HL-60/S4 treated with phorbol 12-myristate 13-acetate at 8.2 ng/mL for 4 days and 3 days (cell line): ENCODE results near the gene ASIC4.

Source experiments
- in situ Hi-C: fragments of 300-500 bp; cut with MboI; formaldehyde crosslinking; loops from 2 replicates; pipeline ENCODE4 v1.15.0; 2022; ENCODE audit warnings: low sequenced_read_pairs

The ASIC4 gene

DNA sequence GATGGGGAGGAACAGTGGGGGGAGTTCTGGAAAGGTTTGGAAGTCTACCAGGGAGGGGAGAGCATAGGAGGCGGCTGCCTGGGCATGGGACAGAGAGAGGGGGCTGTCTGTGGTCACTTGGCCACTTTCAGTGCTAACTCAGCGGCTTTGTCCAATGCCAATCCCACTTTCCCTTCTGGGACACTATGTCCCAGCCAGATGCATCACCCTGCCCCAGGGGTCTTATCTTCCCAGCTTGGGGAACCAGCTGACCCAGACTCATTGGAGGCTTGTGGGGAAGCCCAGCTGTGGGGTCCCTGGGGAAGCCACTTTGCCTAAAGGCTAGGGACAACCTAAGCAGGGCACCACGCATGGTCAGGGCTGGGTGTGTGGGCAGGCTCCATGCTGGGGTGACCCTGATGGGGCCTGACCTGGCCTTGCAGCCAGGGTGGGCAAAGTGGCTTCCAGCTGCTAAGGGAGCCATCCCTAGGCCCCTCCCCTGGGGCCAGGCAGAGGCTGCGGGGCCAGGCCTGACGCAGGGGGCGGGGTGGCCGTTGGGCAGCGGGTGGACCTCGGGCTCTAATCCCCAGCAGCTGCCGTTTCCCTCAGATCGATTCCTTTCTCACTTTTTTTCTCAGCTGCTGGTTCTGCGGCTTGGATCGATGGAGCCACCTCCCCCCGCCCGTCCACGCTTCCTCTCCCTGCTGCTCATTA lies 1.6 kb upstream of the ASIC4 start:
- in situ Hi-C loops = no loop called here

DNA sequence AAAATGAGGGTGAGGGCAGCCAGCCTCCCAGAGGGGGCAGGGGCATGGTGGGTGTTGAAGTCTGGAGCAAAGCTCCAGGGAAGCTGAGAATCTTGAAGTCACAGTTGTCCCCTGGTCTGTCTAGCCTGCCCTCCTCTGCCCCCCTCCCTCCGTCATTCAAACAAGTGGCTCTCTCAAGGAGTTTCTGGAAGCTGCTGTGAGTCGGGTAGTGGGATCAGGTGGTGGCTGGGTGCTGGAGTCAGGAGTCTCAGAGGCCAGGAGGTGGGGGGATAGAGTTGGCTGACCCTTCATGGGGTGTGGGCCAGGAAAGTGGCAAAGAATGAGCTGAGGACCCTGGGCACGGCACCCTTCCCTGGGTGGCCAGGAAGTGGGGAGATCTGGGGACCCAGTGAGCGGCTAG lies 495 bp upstream of the ASIC4 start:
- in situ Hi-C loops = no loop called here

DNA sequence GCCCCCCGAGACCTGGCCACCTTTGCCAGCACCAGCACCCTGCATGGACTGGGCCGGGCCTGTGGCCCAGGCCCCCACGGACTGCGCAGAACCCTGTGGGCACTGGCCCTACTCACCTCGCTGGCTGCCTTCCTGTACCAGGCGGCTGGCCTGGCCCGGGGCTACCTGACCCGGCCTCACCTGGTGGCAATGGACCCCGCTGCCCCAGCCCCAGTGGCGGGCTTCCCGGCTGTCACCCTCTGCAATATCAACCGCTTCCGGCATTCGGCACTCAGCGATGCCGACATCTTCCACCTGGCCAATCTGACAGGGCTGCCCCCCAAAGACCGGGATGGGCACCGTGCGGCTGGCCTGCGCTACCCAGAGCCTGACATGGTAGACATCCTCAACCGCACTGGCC lies 554 bp downstream of the ASIC4 start:
- in situ Hi-C loops = no loop called here

DNA sequence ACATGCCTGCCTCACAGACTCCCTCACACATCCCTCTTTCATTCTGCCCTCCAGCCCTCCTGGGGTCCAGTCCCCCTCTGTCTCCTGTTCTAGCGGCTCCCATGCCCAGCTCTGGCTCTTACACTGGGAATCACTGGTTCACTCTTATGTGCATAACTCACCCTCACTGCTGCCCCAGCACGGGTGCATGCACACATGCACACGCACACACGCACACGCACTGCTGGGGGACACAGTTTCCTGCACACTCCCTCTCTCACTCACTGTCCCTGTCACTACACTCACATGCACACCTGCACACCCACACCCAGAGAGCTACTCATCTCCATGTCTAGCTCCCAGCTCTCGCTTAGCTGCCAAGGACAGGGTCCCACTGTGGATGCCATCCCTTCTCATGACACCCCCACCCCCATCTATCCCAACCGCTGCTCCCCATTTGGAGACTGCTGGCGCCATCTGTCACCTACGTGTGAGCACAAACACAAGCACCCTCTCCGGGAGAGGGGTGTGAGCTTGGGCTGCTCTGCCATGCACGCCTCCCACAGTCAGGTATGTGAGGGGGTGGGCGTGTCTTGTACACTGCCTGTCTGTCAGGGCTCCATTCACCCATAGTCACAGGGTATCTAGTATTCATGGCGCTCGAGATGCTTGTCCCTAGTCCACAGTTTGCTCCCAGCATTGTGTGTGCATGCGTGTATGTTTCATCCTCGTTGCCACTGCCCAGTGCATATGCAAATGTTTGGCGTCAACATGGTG lies 1.8 kb downstream of the ASIC4 start:
- in situ Hi-C loops = no loop called here

DNA sequence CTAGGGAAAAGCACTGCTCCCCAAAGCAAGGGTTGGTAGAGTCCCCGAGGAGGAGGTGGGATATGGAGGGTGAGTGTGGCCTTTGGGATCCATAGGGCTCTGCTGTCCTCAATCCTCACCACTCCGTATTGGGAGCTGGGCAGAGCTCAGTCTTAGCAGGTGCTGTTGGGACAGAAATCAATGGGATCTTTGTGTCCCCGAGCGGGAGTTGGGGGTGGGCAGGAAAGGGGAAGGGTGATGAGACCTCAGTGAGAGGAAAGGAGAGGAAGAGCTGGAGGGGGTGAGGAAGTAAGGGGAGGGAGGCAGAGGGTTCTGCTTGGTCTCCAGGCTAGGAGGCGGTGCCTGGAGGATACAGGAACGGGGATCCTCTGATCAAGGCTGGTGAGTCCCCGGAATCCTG lies 2.6 kb downstream of the ASIC4 start:
- in situ Hi-C loops = no loop called here

DNA sequence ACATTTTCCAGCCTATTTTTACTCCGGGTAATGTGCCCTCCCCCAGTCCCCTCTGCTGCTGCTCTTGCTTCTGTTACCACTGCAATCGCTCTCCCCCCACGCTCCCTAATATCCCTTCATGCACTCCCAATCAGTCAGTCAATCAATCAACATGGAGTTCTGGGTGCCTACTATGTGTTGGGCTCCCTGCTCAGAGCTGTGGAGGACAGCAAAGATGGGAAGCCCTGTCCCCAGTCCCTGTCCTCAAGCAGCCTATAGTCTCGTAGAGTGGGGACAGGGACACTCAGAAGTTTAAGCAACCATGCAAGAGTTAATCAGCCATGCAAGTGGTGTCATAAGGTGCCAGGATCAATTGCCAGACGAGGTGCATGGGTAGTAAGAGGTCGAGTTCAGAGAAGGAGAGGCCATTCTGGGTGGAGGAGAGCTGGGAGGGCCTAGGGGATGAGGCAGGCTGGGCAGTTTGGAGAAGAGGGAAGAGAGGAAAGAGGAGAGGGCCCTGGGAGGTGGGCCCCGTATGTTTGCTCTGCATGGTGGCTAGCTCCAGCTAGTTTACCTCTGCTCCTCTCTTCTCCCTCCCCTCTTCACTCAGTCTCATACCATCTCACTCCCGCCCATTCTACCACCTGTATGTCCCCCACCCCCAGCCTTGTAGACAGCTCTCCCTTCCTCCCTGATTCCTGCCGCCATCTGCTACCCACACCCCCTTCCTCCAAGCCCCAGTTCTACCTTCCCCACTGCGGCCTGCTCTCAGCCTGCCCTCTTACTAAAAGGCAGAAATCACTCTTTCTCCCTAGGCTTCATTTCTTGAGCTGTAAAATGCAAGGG lies 3.9 kb downstream of the ASIC4 start:
- in situ Hi-C loops = no loop called here

DNA sequence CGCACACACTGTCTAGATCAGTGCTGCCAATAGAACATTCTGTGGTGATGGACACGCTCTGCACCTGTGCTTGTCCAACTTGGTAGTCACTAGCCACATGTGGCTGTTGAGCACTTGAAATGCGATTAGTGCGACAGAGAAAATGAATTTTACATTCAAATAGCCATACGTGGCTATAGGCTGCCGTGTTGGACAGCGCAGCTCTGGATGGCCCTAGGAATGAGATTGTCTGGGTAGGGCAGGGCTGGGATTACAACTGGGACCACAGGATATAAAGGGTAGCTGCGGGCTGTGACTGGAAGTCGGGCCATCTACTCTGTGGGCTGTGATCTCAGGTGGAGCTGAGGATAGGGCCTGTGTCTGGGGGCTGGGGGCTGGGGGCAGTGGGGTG lies 5.2 kb downstream of the ASIC4 start:
- in situ Hi-C loops = no loop called here

DNA sequence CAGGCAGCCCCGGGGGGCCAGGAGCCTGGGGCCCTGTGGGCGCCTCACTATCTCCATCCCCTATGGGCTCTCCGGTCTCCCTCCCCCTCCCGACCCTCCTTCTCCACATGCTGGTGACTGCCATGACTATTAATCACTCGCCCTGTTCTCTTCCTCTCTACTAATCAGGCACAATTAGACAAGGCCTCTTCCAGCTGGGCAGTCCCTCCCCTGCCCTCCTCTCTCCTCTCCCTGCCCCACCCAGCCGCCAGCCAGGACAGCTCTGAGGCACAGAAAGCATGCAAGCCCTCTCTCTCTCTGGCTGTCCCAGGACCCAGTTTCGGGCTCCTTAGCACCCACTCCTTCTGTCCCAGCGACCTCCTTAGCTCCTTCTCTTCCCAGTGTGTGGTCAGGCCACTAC lies 5.8 kb downstream of the ASIC4 start:
- in situ Hi-C loops = loop anchor here (10.0 kb wide), 1 partner anchor 115 kb away; no protein-coding TSS in a partner anchor

DNA sequence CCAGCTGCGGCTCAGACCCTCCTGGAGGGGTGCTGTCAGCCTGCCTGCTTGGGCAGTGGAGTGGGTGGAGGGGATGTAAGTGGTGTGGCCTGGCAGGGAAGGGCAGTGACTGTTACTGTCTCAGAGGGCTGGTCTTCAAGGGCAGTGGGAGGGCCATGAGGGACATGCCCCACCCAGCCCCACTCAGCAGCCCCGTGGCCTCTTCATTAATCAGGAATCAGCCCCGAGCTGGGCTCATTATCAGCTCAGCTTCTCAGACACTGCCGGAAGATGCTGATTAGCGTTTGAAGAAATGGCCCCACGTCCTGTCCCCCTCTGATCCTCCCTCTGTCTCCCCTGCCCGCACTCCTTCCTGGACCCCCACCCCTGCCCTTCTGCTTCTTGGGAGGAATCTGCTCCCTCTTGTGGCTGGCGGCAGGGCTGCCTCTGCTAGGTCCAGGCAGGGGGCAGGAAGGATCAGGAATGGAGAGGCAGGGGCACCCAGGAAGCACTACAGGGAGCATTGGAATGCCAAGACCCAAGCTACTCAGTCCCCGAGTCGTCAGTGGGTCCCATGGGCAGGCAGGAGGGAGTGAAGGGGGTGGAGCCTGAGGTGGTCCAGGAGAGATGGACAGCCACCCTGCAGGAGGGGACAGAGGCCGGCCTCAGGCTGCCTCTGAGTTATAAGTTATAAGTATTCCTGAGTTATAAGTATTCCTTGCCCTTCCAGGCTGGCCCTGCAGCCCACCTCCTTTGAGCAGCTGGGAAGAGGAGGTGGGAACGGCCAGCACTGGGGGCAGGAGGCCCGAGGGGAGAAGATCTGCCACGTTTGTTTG lies 7.0 kb downstream of the ASIC4 start:
- in situ Hi-C loops = loop anchor here (10.0 kb wide), 1 partner anchor 116 kb away; no protein-coding TSS in a partner anchor

DNA sequence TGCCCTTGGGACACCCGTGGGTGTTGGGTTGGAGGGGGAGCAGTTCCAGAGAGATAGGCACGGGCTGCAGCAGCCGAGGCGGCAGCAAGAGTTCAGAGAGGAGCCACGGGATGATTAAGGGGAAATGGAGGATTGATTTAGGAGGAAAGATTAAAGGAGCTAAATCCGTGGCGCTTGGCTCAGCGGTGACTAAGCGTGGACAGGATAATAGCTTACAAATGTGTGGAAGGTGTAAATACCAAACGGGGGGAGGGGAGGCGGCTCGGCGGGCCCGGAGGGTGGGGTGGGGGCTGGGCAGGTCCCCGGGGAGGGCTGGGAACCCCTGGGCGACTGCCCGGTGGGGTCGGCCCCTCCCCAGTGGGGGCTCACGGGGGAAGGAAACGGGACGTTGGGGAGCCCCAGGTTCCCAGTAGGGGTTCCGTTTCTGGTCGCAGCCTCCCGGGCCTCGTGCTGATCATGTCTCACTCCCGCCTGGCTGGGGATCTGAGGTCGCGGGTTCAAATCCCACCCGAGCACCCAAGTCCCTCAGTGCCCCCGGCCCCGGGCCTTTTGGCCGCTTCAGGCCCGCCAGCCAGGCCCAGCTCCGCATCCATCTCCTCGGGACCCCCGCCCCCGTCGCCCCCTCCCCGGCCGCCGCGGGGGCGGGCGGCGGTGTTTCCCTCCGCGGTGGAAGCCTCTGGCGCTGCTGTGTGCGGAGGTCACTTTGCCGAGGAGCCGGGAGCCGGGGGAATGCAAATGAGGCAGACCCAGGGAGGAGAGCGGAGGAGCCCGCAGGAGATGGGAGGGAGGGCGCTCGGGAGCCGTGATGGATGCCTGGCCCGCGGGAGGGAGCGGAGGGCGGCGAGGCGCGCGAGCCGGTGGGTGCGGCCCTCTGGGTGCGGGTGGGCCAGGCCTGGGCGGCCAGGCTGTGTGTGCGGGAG lies 8.1 kb downstream of the ASIC4 start:
- in situ Hi-C loops = loop anchor here (10.0 kb wide), 1 partner anchor 118 kb away; no protein-coding TSS in a partner anchor

DNA sequence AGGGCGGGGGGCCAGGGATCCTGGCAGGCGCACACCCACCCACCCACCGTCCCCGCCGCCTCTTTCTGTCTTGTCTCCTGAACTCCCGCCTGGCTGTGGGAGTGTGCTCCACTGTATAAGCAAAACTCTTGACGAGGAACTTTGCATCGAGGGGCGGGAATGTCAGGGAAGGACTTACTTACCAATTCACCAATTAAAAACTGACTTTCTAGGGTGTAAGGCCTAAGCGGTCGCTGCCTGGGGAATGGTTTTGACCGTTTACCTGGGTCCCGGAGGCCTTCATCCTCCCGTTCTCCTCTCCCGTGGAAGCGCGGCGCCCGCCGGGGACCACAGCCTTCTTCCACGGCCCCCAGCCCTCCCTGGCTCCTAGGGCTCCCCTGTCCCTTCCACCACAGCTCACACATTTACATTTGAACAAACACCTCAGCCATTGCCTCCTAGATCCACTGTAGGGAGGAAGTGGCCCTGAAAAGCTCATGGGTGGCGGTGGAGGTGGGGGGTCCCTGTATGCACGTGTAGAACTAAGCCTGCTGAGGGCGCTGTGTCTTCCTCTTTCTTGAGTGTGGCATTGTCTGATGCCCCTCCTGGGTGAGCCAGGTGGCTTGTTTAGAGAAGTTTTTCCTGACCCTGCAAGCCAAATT lies 8.9 kb downstream of the ASIC4 start:
- in situ Hi-C loops = loop anchor here (10.0 kb wide), 1 partner anchor 118 kb away; no protein-coding TSS in a partner anchor

DNA sequence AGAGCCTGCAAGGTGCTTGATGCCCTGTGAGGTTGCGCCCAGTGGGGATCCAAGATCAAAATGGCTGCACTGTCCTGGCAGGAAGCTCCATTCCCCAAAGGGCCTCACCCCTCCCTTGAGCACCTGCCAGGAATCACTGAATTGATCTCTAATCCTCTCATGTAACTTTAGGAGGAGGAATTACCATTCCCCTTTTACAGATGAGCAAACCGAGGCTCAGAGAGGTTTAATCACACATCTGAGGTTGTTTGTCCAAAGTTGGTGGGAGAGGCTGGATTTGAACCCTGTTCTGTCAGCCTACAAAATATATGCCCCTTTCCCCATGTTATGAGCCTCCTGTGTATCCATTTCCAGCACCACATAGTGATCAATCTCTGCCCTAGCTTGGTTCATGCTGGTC lies 10.5 kb downstream of the ASIC4 start:
- in situ Hi-C loops = loop anchor here (10.0 kb wide), 1 partner anchor 120 kb away; no protein-coding TSS in a partner anchor

DNA sequence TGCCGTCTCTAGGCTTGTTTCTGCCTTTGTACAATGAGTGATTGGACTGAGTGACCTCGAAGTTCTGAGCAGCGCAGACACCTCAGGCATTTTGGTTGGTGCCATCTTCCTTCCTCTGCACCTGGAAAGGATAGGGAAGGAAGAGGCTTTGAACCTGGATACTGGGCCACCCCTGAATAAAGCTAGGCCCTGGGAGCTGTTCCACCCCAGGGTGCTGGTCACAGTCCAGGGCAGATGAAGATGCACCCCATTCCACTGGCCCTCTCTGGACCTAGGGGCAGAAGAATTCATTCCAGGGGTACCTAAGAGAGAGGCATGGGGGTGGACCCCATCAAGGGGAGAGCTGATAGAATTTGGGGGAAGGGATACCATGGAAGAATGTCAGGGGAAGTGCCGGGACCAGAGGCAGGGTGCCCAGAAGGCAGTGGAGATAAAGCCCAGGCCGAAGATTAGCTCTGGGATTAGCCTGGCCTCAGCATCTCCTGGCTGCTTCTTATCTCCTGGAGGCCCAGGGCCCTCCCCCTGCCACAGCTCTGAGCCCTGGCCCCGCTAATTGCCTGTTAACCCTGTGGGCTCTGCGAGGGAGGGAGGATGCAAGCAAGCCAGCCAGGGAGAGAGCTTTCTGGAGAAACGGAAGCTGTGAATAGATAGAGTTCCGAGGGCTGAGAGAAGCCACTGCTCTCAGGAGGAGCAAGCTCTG lies 11.4 kb downstream of the ASIC4 start:
- in situ Hi-C loops = loop anchor here (10.0 kb wide), 1 partner anchor 121 kb away; no protein-coding TSS in a partner anchor

DNA sequence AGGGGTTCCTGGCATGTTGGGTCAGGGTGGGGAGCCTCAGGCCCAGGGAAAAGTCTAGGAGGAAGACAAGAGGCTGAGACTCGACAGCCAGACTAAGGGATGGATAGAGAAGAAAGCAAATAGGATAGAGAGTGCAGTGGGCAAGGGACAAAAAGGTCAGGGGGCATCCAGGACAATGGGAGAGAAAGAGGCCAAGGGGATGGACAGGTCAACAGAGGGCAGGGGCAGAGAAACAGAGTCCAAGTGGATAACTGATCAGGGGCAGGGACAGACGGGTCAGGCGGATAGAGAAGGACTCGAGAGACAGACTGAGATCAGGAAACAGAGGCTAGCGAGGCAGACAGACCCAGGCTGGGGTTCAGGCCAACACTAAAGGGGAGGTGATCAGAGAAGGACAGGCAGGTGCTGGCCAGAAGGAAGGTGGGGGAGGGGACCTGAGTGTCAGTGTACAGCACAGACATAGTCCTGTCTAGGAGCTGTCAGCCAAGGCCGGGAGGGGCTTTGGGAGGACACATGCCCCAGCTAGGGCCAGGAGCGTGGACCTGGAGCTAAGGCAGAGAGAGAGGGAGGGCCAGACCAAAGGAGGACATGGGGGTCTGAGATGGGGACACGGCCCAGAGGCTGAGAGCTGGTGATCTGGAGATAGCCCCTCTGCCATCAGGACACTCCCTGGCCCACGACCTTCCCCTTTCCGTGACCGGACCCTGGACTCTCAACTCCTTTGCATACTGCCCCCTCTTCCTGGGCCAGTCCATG lies 12.2 kb downstream of the ASIC4 start:
- in situ Hi-C loops = loop anchor here (10.0 kb wide), 1 partner anchor 122 kb away; no protein-coding TSS in a partner anchor

DNA sequence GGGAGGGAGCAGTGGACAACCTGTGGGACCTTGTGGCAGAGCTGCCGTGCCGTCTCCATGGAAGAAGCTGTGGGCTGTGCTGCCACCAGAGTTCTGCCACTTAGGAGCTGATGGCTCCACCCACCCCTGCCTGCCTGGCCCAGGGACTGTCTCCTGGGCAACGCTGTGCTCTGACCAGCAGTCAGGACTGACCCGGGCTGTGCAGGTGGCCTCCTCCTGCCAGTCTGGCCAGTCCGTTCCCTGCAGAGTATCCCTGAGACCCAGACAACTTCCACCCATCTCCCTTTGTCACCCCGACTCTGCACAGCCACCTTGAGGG lies 12.8 kb downstream of the ASIC4 start:
- in situ Hi-C loops = loop anchor here (10.0 kb wide), 1 partner anchor 122 kb away; no protein-coding TSS in a partner anchor

DNA sequence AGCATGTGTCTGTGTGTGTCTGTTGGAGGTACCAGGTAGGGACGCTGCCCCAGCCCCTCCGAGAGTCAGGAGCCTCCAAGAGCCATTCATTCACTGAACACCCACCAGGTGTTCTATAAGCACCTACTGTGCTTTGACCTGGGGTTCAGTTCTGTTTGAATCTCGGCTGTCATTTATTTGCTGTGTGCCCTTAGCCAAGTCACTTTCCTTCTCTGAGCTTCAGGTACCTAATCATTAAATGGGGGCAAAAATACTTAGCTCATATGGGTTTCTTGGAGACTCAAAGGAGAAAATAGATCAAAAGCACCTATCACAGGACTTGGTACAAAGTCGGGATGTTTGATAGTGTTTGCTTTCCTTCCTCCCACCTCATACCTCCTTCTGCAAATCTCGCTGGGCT lies 13.2 kb downstream of the ASIC4 start:
- in situ Hi-C loops = loop anchor here (10.0 kb wide), 1 partner anchor 123 kb away; no protein-coding TSS in a partner anchor
